Activated T-helper 9 cell treated with anti-CD3 and anti-CD28 coated beads, Interleukin-2, amount 50 U/mL, for 16 hours (primary cell): ENCODE data around the gene ARHGEF33.
"Not testable (repeated sequence)": the region's sequence is repeated elsewhere in the genome, so short reads cannot be mapped to it uniquely, and the experiment has no call there.

Experiments
- DNase-seq: peaks from one replicate; pipeline ENCODE4 v3.0.0-alpha.2; 2020; ENCODE audit warnings: low read depth

The ARHGEF33 gene

DNA sequence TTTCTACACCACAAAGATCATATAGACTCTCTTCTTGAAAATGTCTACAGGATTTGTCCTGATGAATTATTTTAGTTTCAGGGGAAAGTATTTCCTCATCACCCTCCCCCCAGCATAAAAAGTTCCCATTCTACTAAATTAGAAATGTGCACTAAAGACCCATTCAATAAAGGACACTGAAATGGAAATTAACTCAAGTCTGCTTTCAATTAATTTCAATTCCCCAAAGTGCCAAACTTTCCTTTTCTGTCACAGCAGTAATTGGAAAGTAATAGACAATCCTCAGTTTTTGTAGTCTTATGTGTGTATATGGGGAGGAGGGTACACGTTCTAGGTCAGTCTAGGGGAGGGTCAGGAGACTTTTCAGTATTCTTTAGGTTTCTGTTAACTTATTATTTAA, 21.5 kb downstream of the ARHGEF33 start:
- DNase-seq, result no peak

DNA sequence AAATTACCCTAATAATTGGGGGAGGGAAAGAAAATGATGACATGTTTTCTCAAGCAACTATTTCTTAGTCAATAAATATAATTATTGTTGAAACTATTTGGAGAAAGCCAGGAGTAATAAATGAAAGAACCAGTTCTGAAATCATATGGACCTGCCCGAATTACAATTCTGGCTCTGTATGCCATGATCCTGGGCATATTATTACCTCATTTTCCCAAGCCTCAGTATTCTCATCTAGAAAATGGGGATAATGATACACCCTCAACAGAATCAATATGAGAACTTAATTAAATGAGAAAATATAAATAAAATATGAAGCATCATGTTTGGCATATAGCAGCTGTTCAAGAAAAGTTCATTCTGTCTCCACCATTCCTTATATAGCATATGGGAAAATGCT, 22.9 kb downstream of the ARHGEF33 start:
- no peak for DNase-seq

DNA sequence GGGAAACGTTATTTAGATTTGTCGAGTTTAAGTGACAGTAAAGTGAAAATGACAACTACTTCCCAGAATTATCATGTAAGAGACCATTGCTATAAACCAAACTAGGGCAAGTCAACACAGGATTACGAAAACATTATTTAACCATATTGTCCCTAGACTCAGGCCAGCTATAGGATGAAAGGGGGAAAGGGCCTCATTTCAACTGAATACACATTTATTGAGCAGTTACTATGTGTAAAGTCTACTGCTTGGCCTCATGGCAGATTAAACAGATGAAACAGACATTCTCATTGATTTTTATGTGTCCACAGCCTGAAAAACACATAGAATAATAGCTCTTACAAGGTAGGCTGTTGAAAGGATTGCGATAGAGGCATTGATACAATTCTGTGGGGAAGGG, 32.7 kb downstream of the ARHGEF33 start:
- DNase-seq, result no peak

DNA sequence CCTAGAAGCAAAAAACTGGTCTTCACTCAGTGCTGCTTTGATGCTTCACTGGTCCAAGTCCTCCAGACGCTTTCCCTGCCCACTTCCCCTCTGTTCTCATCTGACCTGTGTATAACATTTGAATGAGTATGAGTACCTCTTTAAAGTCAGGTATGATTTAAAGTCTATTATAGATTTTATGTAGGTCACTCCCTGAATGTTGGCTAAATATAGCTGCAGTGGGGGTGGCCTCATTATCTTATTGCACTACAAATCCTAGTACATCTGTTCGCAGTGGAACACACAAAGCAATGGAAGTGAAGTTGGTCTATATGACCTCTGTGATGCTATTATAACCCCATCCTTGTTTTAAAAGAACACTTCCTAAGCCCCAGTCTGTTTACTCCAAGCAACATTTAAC, 33.2 kb downstream of the ARHGEF33 start:
- DNase-seq, result no peak

DNA sequence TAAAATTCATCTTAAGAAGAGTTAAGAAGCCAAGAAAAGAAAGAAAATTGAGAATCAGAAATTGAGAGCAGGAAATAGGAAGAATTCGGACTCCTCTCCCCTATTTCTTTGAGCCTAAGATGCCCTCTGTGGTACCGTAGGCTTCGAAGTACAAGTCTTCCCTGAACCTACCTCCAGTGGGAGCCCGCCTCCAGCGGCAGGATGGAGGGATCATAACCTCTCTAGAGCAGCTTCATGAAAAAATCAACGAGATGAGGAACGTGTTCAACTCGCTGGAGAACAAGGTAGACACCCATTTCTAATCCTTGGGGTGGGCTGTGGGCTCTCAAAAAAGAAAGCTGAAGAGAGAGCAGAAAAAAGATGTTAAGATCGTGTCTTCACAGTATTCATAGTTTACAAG, 36.3 kb downstream of the ARHGEF33 start:
- no peak for DNase-seq

DNA sequence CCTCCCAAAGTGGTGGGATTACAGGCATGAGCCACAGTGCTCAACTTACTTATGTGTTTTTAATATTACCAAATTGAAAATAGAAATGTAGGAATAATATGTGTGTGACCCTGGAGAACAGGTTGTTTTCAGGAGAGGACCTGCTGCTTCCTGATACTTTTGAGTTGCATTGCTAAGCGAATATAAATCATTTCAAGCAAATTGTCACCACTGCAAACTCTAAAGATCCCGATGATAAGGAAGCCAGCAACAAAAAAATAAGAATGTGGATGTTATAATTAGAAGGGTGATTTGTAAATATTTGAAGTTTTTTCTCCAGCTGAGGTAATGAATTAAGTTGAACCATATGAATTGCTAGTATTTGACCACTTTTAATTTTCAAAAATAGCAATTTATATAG, 40.9 kb downstream of the ARHGEF33 start:
- DNase-seq, result no peak

DNA sequence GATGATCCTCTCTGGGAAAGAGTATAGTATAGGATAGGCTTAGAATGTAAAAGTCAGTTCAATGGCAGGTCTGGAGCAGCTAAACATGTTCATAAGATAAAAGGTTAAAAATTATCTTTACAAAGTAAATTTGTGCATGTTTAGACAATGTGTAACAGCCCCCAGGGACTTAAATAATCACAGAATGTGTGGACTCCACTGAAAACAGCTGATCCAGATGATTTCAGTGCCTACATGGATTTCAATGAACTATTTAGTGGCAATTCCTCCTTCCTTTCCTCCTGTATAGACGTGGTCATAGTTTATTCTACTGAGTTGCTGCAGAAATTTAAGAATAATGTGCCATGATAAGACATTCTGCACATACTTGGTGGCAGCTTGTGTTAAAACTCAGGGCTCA, 42.9 kb downstream of the ARHGEF33 start:
- DNase-seq, result no peak

DNA sequence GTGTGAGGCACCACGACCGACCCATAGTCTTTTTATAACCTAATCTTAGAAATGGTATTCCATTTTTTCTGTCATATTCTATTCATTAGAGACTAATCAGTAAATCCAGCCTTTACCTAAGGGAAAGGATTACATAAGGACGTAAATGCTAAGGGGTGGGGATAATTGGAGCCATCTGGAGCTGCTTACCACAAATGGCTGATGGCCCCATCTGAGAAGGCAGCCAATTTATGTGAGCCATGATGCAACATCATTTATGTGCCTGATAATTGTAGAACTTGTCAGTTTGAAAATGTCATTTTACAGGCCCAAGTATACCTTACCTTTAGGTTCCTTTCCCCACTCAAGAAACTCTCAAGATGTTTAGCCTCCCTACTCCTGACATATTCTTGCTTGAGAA, 44.0 kb downstream of the ARHGEF33 start:
- DNase-seq, result no peak

DNA sequence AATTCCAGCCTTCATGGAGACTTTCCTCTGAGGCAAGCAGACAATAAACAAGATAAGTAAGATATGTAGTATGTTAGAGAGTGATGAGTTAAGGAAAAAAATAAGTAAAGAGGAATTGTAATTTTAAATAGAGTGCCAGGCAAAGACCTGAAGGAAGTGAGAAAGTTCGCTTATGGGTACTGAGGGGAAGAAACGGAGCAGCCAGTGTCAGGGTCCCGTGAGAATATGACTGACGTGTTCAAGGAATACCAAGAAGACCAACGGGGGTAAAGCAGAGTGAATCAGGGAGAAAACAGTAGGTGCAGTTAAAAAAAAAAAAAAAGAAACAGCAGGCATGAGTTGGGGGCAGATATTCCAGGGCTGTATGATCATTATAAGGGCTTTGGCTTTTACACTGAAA, 45.1 kb downstream of the ARHGEF33 start:
- DNase-seq, result no peak

DNA sequence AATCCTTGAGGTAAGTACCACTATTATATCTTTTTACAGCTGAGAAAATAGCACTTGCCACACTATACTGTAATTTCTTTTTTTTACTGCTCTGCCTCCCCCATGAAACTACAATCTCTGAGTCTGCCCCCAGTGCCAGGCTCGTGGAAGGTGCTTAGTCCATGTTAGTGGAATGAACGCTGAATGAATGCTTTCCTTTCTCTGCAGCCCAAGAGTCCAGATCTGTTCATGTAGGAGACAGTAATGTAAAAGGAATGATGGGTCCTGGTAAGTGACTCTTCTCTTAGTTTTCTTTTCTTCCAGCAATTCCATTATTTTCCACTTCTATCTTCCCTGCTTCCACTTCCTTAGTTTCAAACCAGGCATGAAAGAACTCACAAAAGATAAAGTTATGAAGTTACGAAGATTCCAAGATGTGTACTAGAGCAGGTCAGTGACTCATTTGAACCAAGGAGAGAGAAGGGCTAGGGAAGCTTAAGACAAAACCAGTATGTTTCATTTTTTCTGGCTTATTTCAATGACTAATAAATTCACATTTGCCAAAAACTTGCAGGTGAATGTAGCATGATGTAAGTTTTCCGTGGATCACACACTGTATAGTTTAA, 46.0 kb downstream of the ARHGEF33 start:
- no peak for DNase-seq

DNA sequence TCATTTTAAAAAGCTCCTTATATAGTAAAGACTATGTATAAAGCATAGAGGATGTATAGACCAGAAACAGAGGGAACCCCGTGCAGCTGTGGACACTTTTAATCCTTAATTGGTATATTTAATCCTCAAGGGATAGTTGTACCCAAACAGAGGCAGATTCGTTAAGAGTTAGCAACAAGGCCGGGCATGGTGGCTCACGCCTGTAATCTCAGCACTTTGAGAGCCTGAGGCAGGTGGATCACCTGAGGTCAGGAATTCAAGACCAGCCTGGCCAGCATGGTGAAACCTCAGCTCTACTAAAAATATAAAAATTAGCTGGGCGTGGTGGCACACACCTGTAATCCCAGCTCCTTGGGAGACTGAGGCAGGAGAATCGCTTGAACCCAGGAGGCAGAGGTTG, 46.8 kb downstream of the ARHGEF33 start:
- DNase-seq, result not testable (repeated sequence)

DNA sequence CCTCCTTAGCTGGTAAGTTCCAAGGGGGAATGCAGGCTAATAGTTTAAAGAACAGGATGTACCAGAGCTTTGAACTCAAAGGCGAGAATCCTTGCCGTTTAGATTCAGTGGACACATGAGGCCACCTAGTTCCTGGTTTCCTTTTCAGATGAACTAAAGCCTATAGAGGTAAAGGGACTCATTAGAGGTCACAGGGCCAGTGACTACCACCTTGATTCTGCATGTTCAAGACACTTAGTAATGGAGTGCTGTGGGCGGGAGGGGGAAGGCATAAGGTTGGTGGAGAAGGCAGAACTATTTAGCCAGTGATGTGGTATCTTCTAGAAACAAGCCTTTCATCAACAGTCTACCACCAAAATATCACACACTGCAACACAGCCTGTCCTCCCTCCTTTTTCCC, 47.9 kb downstream of the ARHGEF33 start:
- DNase-seq, result no peak

DNA sequence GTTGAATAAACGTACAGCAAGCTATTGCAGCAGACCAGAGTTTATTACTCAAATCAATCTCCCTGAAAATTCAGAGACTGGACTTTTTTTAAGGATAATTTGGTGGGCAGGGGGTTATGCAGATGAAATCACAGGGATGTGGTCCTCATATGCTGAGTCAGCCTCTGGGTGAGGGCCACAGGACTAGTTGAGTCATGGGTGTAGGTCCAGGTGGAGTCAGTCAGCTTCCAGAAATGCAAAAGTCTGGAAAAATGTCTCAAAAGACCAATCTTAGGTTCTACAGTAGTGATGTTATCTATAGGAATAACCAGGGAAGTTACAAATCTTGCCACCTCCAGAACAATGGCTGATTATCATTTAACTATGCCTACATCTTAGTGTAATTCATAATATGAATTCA, 51.1 kb downstream of the ARHGEF33 start:
- no peak for DNase-seq

DNA sequence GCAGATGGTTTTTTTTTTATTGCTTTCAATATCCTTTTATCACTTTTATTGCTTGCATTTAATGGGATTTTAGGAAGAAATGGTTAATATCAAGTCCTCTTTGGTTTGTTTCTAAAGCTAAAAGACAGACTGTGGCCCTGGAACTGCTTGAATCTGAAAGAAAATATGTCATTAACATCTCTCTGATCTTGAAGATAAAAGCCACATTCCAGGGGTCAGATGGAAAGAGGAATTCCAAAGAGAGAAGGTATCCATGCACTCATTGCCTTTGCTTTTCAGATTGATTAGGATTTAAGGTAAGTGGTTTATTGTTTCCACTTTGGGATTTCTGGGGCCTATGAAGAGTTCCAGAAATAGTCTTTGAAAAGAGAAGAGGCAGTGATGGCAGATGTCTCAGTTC, 54.1 kb downstream of the ARHGEF33 start:
- no peak for DNase-seq

DNA sequence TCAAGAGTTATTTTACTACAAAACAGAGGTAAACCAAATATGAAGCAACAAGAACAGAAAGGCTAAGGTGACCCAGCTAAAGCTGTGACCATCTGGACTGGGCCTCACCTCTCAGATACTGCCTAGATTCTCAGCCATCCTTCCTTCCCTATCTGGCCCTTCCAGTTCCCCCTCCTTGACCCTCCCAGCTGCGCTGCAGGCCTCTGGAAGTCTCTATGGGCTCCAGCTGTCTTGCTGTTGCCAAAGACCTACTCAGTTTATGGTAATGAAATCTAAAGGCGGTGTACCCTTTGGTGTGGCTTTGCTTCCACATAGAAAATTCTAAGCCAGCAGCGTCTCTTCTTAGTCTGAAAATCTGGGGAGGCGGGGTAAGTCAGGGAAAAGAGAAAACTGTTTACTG, 55.7 kb downstream of the ARHGEF33 start:
- no peak for DNase-seq

DNA sequence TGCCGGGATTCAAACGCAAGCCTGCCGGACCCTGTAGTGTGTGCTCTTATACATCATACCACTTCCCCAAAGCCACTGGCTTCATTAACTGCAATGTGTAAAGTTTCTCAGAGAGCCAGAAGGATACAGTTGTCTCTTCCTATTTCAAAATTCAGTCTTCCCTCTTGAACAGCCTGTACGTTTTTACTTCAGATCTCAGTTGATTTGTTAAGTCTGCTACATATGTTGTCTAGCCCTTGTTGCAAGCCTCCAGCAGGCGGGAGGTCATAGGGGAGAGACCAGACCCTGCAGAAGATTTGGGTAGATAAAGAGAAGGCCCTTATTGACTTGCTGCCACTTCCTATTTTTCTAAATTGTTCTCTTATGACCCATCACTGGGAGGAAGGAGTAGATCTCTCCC, 56.2 kb downstream of the ARHGEF33 start:
- no peak for DNase-seq

DNA sequence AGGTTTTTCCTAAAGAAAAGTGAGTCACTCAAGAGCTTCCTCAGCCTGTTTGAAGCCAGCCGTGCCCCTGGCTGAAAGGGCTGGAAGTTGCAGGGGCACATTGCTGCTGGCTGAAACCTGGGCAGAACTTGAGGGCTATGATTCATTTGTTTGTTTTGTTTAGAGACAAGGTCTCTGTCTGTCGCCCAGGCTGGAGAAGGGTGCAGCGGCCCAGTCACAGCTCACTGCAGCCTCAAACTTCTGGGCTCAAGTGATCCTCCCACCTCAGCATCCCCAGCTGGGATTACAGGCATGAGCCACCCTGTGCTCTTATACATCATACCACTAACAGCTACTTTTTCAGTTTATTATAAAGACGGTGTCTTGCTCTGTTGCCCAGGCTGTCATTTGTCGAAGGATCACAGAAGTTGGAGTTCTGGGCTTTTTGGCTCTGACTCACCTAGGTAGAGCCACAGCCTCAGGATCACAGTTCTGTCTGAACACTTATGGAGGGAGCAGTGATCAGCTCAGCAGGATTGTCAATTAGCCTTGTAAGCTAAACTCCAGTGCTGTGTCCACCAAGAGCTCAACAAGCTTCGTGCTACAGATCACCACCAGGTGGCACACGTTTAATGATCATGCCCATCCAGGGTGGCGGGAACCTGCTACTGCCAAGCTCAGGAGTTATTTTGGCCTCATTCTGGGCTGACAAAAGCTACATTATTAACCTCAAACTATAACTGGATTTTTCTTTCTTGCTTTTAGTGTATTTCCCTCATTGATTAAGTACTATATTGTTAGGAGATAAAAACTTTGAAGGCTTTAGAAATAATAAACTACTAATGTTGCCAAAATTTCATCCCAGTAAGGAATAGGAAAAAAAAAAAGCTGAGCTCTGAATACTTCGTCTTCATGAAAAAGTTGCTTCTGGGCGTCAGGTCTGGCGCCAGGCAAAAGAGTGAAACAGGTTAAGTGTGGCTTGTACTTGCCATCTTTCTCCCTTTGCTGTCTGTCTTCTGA, 57.9 kb downstream of the ARHGEF33 start:
- DNase-seq, result peak; percentile 39

DNA sequence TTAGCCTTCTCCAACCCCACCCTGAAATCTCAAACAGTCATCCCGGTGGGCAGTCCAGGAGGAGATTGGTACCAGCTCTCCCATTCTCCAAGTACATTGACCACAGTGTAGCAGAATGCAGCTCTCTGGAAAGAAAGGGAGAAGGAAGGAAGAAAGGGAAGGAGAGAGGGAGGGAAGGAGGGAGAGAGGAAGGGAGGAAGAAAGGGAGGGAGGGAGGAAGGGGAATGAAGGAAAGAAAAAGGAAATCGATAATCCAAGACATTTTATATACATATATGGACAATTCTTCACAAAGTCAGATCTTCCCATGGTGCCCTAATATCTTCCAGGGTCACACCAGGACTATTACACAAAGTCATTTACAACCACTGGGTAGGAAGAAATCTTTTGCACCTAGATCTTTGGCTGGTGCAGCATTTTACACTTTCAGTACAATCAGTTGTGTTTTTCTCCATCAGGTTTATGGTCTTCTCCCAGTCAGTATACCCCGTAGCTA, 58.8 kb downstream of the ARHGEF33 start:
- no peak for DNase-seq

DNA sequence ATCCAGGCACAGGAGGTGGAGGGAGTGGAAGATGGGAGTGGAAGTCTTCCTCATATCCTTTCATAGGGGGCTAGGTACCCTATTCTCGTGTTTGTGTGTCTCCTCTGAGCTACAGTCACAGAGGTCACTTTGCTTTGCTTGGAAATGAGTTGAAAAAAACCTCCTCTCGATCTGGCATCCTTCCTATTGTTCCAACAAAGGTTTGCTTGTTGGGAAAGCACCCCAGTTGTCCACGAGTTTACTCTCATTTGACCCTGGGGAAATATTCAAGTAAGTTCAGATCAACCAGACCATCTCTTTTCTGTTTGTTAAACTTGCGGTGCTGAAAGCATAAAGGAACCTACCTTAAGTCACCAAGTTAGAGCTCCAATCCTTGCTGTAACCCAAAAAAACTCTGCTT, 59.3 kb downstream of the ARHGEF33 start:
- no peak for DNase-seq

DNA sequence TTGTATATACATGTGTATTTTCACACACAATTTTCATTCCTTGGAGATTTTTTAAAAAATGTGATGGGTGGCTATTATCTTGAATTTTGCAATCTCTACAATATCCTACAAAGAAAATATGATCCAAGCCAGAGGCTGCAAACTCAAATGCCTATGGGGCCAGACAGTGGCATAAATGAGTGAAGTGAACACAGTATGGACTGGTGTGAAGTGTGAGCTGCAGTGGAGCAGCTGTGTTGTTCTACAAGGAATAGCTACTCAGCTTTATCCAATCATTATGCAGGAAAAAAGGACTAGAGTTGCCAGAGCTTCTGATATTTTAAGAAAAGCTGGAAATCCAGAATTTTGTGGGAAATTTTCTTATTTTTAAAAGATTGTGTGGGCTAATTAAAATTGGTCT, 62.1 kb downstream of the ARHGEF33 start:
- DNase-seq, result no peak

DNA sequence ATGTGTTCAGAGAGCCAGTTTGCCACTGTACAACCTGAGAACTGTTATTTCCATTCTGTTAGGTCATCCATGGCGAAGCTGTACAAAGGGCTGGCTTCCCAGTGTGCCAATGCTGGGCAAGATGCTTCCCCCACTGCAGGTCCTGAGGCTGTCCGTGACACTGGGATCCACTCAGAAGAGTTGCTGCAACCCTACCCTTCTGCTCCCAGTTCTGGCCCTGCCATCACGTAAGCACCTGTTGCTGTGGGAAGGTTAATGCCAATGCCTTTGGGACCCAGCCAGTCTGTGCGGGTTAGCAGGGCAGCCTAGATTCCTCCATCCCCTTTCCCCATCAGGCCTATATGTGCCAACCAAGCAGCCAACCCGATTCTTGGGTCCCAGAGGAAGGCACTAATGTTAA, 68.3 kb downstream of the ARHGEF33 start:
- DNase-seq, result no peak

DNA sequence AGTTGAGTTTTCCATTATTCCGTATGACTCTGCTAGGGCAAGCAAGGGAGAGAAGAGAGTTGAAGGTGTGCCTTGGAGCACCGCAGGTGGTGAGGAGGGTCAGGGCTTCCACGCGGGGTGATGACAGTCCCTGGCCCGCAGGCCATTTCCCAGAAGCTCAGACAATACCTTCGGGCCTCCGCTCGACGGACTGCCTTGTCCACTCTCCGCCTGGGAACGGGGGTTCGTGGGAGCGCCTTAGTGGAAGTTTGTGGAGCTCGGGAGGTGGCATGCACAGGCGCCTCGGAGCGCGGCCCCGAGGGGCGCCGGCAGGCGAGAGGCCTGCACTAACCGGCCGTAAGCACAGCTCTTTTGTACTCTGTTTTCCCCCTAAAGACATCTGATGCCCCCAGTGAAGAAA, 69.8 kb downstream of the ARHGEF33 start:
- no peak for DNase-seq

DNA sequence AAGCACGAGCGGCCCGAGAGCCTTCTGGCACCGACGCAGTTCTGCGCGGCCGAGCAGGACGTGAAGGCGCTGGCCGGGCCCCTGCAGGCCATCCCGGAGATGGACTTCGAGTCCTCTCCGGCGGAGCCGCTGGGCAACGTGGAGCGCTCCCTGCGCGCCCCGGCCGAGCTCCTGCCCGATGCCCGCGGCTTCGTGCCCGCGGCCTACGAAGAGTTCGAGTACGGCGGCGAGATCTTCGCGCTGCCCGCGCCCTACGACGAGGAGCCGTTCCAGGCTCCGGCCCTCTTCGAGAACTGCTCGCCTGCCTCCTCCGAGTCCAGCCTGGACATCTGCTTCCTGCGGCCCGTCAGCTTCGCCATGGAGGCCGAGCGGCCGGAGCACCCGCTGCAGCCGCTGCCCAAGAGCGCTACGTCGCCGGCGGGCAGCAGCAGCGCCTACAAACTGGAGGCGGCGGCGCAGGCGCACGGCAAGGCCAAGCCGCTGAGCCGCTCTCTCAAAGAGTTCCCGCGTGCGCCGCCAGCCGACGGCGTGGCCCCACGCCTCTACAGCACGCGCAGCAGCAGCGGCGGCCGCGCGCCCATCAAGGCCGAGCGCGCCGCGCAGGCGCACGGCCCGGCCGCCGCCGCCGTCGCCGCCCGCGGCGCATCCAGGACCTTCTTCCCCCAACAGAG, 70.4 kb downstream of the ARHGEF33 start:
- DNase-seq, result peak; percentile 54
